Measurements from ENCODE around the gene TMC2. TPM values are rescaled to one million over a fixed set of nuclear protein-coding genes. Genes with fewer than 3 reads are reported as not detected.
A peak's percentile ranks its signal among the peaks of the same experiment; 100 is the strongest.

Gene TMC2
- total RNA-seq, 2 donors from 2014 or later, result 0.24 TPM; not detected in 1

DNA sequence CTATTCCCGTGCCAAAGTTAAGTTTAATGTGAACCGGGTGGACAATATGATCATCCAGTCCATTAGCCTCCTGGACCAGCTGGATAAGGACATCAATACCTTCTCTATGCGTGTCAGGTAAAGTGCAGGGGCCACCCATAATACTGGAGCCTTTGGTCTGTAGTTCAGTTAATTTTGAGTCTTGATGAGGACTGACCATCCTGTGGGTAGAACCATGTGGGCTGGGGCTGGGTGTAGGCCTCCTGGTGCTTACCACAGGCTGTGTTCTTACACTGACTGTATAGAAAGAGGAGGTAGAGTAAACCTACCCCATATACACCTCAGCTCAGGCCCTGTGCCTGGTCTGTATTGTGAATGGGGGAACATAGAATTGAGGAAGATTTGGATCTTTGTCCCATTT lies 118.5 kb downstream of the TMC2 start:
- peaks cover 60% of the 10 kb centered on the region for H3K36me3 ChIP-seq (ENCODE audit: control insufficient read depth, insufficient read depth, low read length)
- no peak overlapping the region for H3K27ac ChIP-seq (ENCODE audit: low read depth, low read length)
- H3K9me3 Mint-ChIP-seq, result no peaks in the 10 kb centered on the region

GRCh38 chr20:2655331-2656116 lies 119.2 kb downstream of the TMC2 start:
- DNase-seq, result no peak
- Mint-ChIP-seq H3K4me1 (peaks cover 10% of the 10 kb centered on the region), H3K27ac (no peak overlapping the region), H3K4me3 (peak overlapping the region; percentile 87), H3K27me3 (ENCODE audit: insufficient read depth) (no peaks in the 10 kb centered on the region), H3K36me3 (ENCODE audit: low read depth) (peaks cover 72% of the 10 kb centered on the region), H3K9me3 (no peaks in the 10 kb centered on the region)
- Histone ChIP-seq H3K9ac (ENCODE audit: extremely low read depth, low read length, poor library complexity, severe bottlenecking) (no peak overlapping the region), H3K27ac (ENCODE audit: low read depth, low read length) (no peak overlapping the region), H3K36me3 (ENCODE audit: control insufficient read depth, insufficient read depth, low read length) (peaks cover 66% of the 10 kb centered on the region), H3K4me3 (ENCODE audit: low read length) (peak overlapping the region; percentile 97), H3K4me1 (ENCODE audit: control insufficient read depth, insufficient read depth, low read length) (peaks cover 7% of the 10 kb centered on the region), H3K9me3 (ENCODE audit: control insufficient read depth, low read length) (no peaks in the 10 kb centered on the region), H3K27me3 (ENCODE audit: control insufficient read depth, insufficient read depth, low read length, poor library complexity, severe bottlenecking) (no peaks in the 10 kb centered on the region)
- WGBS, 2 experiments (ENCODE audit: insufficient coverage in 1 of 2, insufficient read length in 1 of 2), result 95 to 99% methylated on average over 14 to 17 of the region's 17 CpGs
- TF ChIP-seq, protein P1, sequence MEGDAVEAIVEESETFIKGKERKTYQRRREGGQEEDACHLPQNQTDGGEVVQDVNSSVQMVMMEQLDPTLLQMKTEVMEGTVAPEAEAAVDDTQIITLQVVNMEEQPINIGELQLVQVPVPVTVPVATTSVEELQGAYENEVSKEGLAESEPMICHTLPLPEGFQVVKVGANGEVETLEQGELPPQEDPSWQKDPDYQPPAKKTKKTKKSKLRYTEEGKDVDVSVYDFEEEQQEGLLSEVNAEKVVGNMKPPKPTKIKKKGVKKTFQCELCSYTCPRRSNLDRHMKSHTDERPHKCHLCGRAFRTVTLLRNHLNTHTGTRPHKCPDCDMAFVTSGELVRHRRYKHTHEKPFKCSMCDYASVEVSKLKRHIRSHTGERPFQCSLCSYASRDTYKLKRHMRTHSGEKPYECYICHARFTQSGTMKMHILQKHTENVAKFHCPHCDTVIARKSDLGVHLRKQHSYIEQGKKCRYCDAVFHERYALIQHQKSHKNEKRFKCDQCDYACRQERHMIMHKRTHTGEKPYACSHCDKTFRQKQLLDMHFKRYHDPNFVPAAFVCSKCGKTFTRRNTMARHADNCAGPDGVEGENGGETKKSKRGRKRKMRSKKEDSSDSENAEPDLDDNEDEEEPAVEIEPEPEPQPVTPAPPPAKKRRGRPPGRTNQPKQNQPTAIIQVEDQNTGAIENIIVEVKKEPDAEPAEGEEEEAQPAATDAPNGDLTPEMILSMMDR (conservative IDR thresholded peaks at IDR 0.05), result no peak

More for the DNA sequence above, 118.5 kb downstream of the TMC2 start:
- TF ChIP-seq, protein P1 (conservative IDR thresholded peaks at IDR 0.05), result no peak
- no peak overlapping the region for H3K9ac ChIP-seq (ENCODE audit: extremely low read depth, low read length, poor library complexity, severe bottlenecking)
- H3K9me3 ChIP-seq (ENCODE audit: control insufficient read depth, low read length), result no peaks in the 10 kb centered on the region
- peak overlapping the region; percentile 97 for H3K4me3 ChIP-seq (ENCODE audit: low read length)
- peak overlapping the region; percentile 87 for H3K4me3 Mint-ChIP-seq
- WGBS, 2 experiments (ENCODE audit: insufficient coverage in 1 of 2, insufficient read length in 1 of 2), result 94 to 95% methylated on average over 2 to 3 of the region's 3 CpGs
- peaks cover 10% of the 10 kb centered on the region for H3K4me1 Mint-ChIP-seq
- peak overlapping the region; percentile 81 for H3K27ac Mint-ChIP-seq
- no peaks in the 10 kb centered on the region for H3K27me3 ChIP-seq (ENCODE audit: control insufficient read depth, insufficient read depth, low read length, poor library complexity, severe bottlenecking)
- H3K27me3 Mint-ChIP-seq (ENCODE audit: insufficient read depth), result no peaks in the 10 kb centered on the region
- peaks cover 7% of the 10 kb centered on the region for H3K4me1 ChIP-seq (ENCODE audit: control insufficient read depth, insufficient read depth, low read length)
- no peak for DNase-seq
- H3K36me3 Mint-ChIP-seq (ENCODE audit: low read depth), result peaks cover 65% of the 10 kb centered on the region

DNA sequence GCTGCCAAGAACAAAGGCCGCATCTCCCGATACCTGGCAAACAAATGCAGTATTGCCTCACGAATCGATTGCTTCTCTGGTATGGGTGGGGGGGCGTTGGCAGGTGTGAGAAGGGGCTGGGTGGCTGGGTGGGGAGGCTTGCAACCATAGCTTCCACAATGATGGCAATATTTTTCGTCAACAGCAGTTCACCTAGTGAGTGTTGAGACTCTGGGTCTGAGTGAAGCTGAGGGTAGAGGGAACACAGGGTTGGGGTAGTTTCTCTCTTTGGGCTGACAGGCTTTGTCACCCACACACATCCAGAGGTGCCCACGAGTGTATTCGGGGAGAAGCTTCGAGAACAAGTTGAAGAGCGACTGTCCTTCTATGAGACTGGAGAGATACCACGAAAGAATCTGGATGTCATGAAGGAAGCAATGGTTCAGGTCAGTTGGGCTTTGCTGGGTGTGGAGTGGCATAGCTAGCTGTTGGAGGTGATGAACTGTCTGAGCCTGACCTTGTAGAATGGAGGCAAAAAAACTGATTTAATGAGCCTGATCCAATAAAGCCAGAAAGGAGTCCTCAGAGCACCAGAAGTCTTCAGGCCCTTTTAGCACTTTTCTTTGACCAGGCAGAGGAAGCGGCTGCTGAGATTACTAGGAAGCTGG lies 120.2 kb downstream of the TMC2 start:
- Mint-ChIP-seq H3K27me3 (ENCODE audit: insufficient read depth) (no peaks in the 10 kb centered on the region), H3K27ac (peak overlapping the region; percentile 4), H3K4me1 (peaks cover 10% of the 10 kb centered on the region), H3K4me3 (no peak overlapping the region), H3K9me3 (no peaks in the 10 kb centered on the region), H3K36me3 (ENCODE audit: low read depth) (peaks cover 81% of the 10 kb centered on the region)
- TF ChIP-seq, protein P1 (conservative IDR thresholded peaks at IDR 0.05), result no peak
- 95 to 99% methylated on average over 9 to 12 of the region's 12 CpGs for WGBS, 2 experiments (ENCODE audit: insufficient coverage in 1 of 2, insufficient read length in 1 of 2)
- Histone ChIP-seq H3K9ac (ENCODE audit: extremely low read depth, low read length, poor library complexity, severe bottlenecking) (no peak overlapping the region), H3K27me3 (ENCODE audit: control insufficient read depth, insufficient read depth, low read length, poor library complexity, severe bottlenecking) (no peaks in the 10 kb centered on the region), H3K27ac (ENCODE audit: low read depth, low read length) (no peak overlapping the region), H3K36me3 (ENCODE audit: control insufficient read depth, insufficient read depth, low read length) (peaks cover 74% of the 10 kb centered on the region), H3K4me1 (ENCODE audit: control insufficient read depth, insufficient read depth, low read length) (peaks cover 7% of the 10 kb centered on the region), H3K4me3 (ENCODE audit: low read length) (no peak overlapping the region), H3K9me3 (ENCODE audit: control insufficient read depth, low read length) (no peaks in the 10 kb centered on the region)
- no peak for DNase-seq
